Measurements from ENCODE around the gene ZNF483. TPM values are rescaled to one million over a fixed set of nuclear protein-coding genes. Genes with fewer than 3 reads are reported as not detected.

Gene ZNF483
- total and polyA plus RNA-seq, 9 of the 15 experiments (the other 6 are each of a cell fraction or from before 2014, with no cell fraction given) = 0.04 to 1.0 (median 0.38) TPM

- TF ChIP-seq TFAM (CRISPR knock-in tag; conservative IDR thresholded peaks at IDR 0.05) (no peak), MEF2D (tag; conservative IDR thresholded peaks at IDR 0.05; ENCODE audit: low read depth) (no peak), ATF1 (CRISPR knock-in tag; IDR thresholded peaks at IDR 0.05) (no peak), ATF1 (tag; IDR thresholded peaks at IDR 0.05) (peak; percentile 81), RBM17 (IDR thresholded peaks at IDR 0.05; ENCODE audit: borderline replicate concordance, low read depth, low read length) (no peak), RUNX1 (IDR thresholded peaks at IDR 0.05; ENCODE audit: low read depth) (no peak), NCOA1 (IDR thresholded peaks at IDR 0.05; ENCODE audit: low read depth) (no peak), KLF16 (IDR thresholded peaks at IDR 0.05) (no peak), TCF15 (CRISPR knock-in tag; IDR thresholded peaks at IDR 0.05) (no peak), ETV6 (IDR thresholded peaks at IDR 0.05; ENCODE audit: borderline replicate concordance in 1 of 2, low read depth in 2 of 2, low read length in 1 of 2) (no peak), ETV6 (CRISPR knock-in tag; IDR thresholded peaks at IDR 0.05; ENCODE audit: borderline replicate concordance) (no peak), NFE2 (IDR thresholded peaks at IDR 0.05; ENCODE audit: low read depth) (peak; percentile 52), ZNF316 (IDR thresholded peaks at IDR 0.05) (peak; percentile 19; the same call in 1 of the 2 replicates), HMG20A (CRISPR knock-in tag; conservative IDR thresholded peaks at IDR 0.05) (no peak), KDM1A (IDR thresholded peaks at IDR 0.05) (no peak), ZNF717 (CRISPR knock-in tag; IDR thresholded peaks at IDR 0.05) (no peak), CHD7 (IDR thresholded peaks at IDR 0.05; ENCODE audit: low read depth, low read length) (no peak), RBM25 (IDR thresholded peaks at IDR 0.05; ENCODE audit: low read depth, low read length, severe bottlenecking) (no peak), MAFK (IDR thresholded peaks at IDR 0.05; ENCODE audit: low read length) (no peak)
Measured at GRCh38 chr9:111482694-111483438, 42.1 kb upstream of the ZNF483 start (continued).

All from K562 (cell line).